Activated CD4-positive, alpha-beta T cell treated with anti-CD3 and anti-CD28 coated beads, Interleukin-2, amount 50 U/mL, for 1 hour (primary cell): ENCODE results near the gene WWC2.

ENCODE experiments used
- DNase-seq: peaks from one replicate; pipeline ENCODE4 v3.0.0-alpha.2; 2020

Gene WWC2

GRCh38 chr4:183337349-183337748, 238.3 kb downstream of the WWC2 start:
- no peak for DNase-seq

- no peak for DNase-seq
Measured at GRCh38 chr4:183337833-183338232, 238.8 kb downstream of the WWC2 start.

- no peak for DNase-seq
Measured at GRCh38 chr4:183342541-183343533, 243.8 kb downstream of the WWC2 start.

- DNase-seq, result no peak
Measured at GRCh38 chr4:183343730-183344129, 244.7 kb downstream of the WWC2 start.

- DNase-seq, result no peak
Measured at GRCh38 chr4:183344523-183345255, 245.6 kb downstream of the WWC2 start.

GRCh38 chr4:183345261-183345660, 246.2 kb downstream of the WWC2 start:
- DNase-seq, result no peak

GRCh38 chr4:183347146-183347545, 248.1 kb downstream of the WWC2 start:
- no peak for DNase-seq

- DNase-seq, result no peak
Measured at GRCh38 chr4:183347566-183347965, 248.5 kb downstream of the WWC2 start.

GRCh38 chr4:183348136-183348535, 249.1 kb downstream of the WWC2 start:
- DNase-seq, result no peak

GRCh38 chr4:183348706-183349659, 249.9 kb downstream of the WWC2 start:
- DNase-seq, result no peak

GRCh38 chr4:183349673-183350072, 250.6 kb downstream of the WWC2 start:
- DNase-seq, result no peak

GRCh38 chr4:183350317-183351071, 251.4 kb downstream of the WWC2 start:
- DNase-seq, result no peak

GRCh38 chr4:183352546-183352945, 253.5 kb downstream of the WWC2 start:
- no peak for DNase-seq

- DNase-seq, result no peak
Measured at GRCh38 chr4:183353557-183353956, 254.5 kb downstream of the WWC2 start.

- DNase-seq, result no peak
Measured at GRCh38 chr4:183354219-183354618, 255.2 kb downstream of the WWC2 start.

- no peak for DNase-seq
Measured at GRCh38 chr4:183355405-183355804, 256.3 kb downstream of the WWC2 start.

GRCh38 chr4:183356173-183356830, 257.2 kb downstream of the WWC2 start:
- no peak for DNase-seq

GRCh38 chr4:183356931-183357675, 258.0 kb downstream of the WWC2 start:
- DNase-seq, result no peak

- no peak for DNase-seq
Measured at GRCh38 chr4:183358215-183358755, 259.2 kb downstream of the WWC2 start.
